ENCODE data around the gene GNAT2.

The GNAT2 gene

GRCh38 chr1:109625176-109625575 lies 5.8 kb upstream of the GNAT2 start:
- H3K27ac ChIP-seq, result no peak overlapping the region; the same call in 1 of the 2 replicates
- CTCF ChIA-PET, result no interaction called here
- POLR2A ChIA-PET (ENCODE audit: low non-redundant PET), result no interaction called here
- TF ChIP-seq CTCF (conservative IDR thresholded peaks at IDR 0.05; ENCODE audit: low read depth), result no peak
- DNase-seq (ENCODE audit: low spot score), result no peak

GRCh38 chr1:109624201-109625010 lies 5.0 kb upstream of the GNAT2 start:
- CTCF ChIA-PET, result no interaction called here
- TF ChIP-seq CTCF (conservative IDR thresholded peaks at IDR 0.05; ENCODE audit: low read depth), result no peak
- POLR2A ChIA-PET (ENCODE audit: low non-redundant PET), result no interaction called here
- no peak for DNase-seq (ENCODE audit: low spot score)
- peak overlapping the region; percentile 88 for H3K27ac ChIP-seq

GRCh38 chr1:109623601-109624161 lies 4.3 kb upstream of the GNAT2 start:
- CTCF ChIA-PET, result interaction anchor here (1.1 kb wide), 1 partner anchor 16 kb away, joined by 5 read pairs; no protein-coding TSS in a partner anchor
- TF ChIP-seq CTCF (conservative IDR thresholded peaks at IDR 0.05; ENCODE audit: low read depth), result no peak
- peak overlapping the region; percentile 88 for H3K27ac ChIP-seq
- no peak for DNase-seq (ENCODE audit: low spot score)
- POLR2A ChIA-PET (ENCODE audit: low non-redundant PET), result no interaction called here

- no peak for TF ChIP-seq CTCF (conservative IDR thresholded peaks at IDR 0.05; ENCODE audit: low read depth)
- ChIA-PET POLR2A (ENCODE audit: low non-redundant PET) (no interaction called here), CTCF (interaction anchor here (1.1 kb wide), 1 partner anchor 17 kb away, joined by 5 read pairs; no protein-coding TSS in a partner anchor)
- H3K27ac ChIP-seq, result peak overlapping the region; percentile 88
- DNase-seq (ENCODE audit: low spot score), result no peak
Measured at GRCh38 chr1:109622895-109623294, 3.5 kb upstream of the GNAT2 start.

GRCh38 chr1:109622137-109622892 lies 2.9 kb upstream of the GNAT2 start:
- POLR2A ChIA-PET (ENCODE audit: low non-redundant PET), result no interaction called here
- peak overlapping the region; percentile 88 for H3K27ac ChIP-seq
- DNase-seq (ENCODE audit: low spot score), result no peak
- CTCF ChIA-PET, result interaction anchor here (1.1 kb wide), 1 partner anchor 17 kb away, joined by 5 read pairs; no protein-coding TSS in a partner anchor
- no peak for TF ChIP-seq CTCF (conservative IDR thresholded peaks at IDR 0.05; ENCODE audit: low read depth)

GRCh38 chr1:109621379-109622136 lies 2.1 kb upstream of the GNAT2 start:
- no peak for TF ChIP-seq CTCF (conservative IDR thresholded peaks at IDR 0.05; ENCODE audit: low read depth)
- ChIA-PET POLR2A (ENCODE audit: low non-redundant PET) (no interaction called here), CTCF (no interaction called here)
- H3K27ac ChIP-seq, result peak overlapping the region; percentile 88
- DNase-seq (ENCODE audit: low spot score), result no peak

Data from RWPE1 (cell line).